Astrocyte (in vitro differentiated cells and primary cell): ENCODE data around the gene DEFB131B. TPM values are rescaled to one million over a fixed set of nuclear protein-coding genes. Genes with fewer than 3 reads are reported as not detected.

Experiments used
- DNase-seq: peaks from one replicate; pipeline ENCODE4 v3.0.0-alpha.2; 2010; ENCODE audit warnings: low read depth
- FAIRE-seq: peaks from 2 replicates; lab custom pipeline; 2011; peaks lifted over from hg19 to GRCh38; lab: Jason Lieb, UNC
- H2AFZ ChIP-seq: 2 replicates; pipeline ENCODE4 v1.6.0; 2012; ENCODE audit warnings: low read depth, low read length, inconsistent platforms
- H3K27ac ChIP-seq: 2 replicates; pipeline ENCODE4 v1.5.1; 2011; ENCODE audit warnings: low read depth, low read length, inconsistent platforms
- H3K27me3 ChIP-seq: 2 replicates; pipeline ENCODE4 v1.6.0; 2011; ENCODE audit warnings: low read length, inconsistent platforms; ENCODE audit not compliant: insufficient read depth
- H3K36me3 ChIP-seq: 2 replicates; pipeline ENCODE4 v1.5.1; 2011; ENCODE audit warnings: low read length, inconsistent platforms; ENCODE audit not compliant: insufficient read depth
- H3K4me1 ChIP-seq: 2 replicates; pipeline ENCODE4 v1.5.1; 2011; ENCODE audit warnings: low read length, inconsistent platforms; ENCODE audit not compliant: insufficient read depth
- H3K4me2 ChIP-seq: 2 replicates; pipeline ENCODE4 v1.6.0; 2012; ENCODE audit warnings: low read length, inconsistent platforms
- H3K4me3 ChIP-seq: 2 replicates; pipeline ENCODE4 v1.5.1; 2011; ENCODE audit warnings: low read depth, mild to moderate bottlenecking, low read length, inconsistent platforms; ENCODE audit not compliant: insufficient read depth
- H3K79me2 ChIP-seq: 2 replicates; pipeline ENCODE4 v1.6.0; 2012; ENCODE audit warnings: mild to moderate bottlenecking, low read length, inconsistent platforms; ENCODE audit not compliant: insufficient read depth
- H3K9ac ChIP-seq: 2 replicates; pipeline ENCODE4 v1.6.0; 2012; ENCODE audit warnings: mild to moderate bottlenecking, low read length, inconsistent platforms
- H3K9me3 ChIP-seq: 2 replicates; pipeline ENCODE4 v1.5.1; 2012; ENCODE audit warnings: low read depth, mild to moderate bottlenecking, low read length, inconsistent platforms; ENCODE audit not compliant: insufficient read depth
- H4K20me1 ChIP-seq: 2 replicates; pipeline ENCODE4 v1.6.0; 2012; ENCODE audit warnings: low read length, inconsistent platforms; ENCODE audit not compliant: insufficient read depth
- H3K27ac Mint-ChIP-seq: one replicate; pipeline ENCODE4 v1.8.0; 2021; ENCODE audit warnings: mild to moderate bottlenecking, mixed read lengths; ENCODE audit not compliant: unreplicated experiment
- H3K27me3 Mint-ChIP-seq: one replicate; pipeline ENCODE4 v1.8.0; 2021; ENCODE audit warnings: low read depth, mixed read lengths; ENCODE audit not compliant: unreplicated experiment
- H3K36me3 Mint-ChIP-seq: one replicate; pipeline ENCODE4 v1.8.0; 2021; ENCODE audit warnings: low read depth, mixed read lengths; ENCODE audit not compliant: unreplicated experiment
- H3K4me1 Mint-ChIP-seq: one replicate; pipeline ENCODE4 v1.8.0; 2021; ENCODE audit warnings: low read depth, mixed read lengths; ENCODE audit not compliant: unreplicated experiment
- H3K4me3 Mint-ChIP-seq: one replicate; pipeline ENCODE4 v1.8.0; 2021; ENCODE audit warnings: mild to moderate bottlenecking, moderate library complexity, mixed read lengths; ENCODE audit not compliant: unreplicated experiment
- H3K9me3 Mint-ChIP-seq: one replicate; pipeline ENCODE4 v1.8.0; 2021; ENCODE audit warnings: mild to moderate bottlenecking, mixed read lengths; ENCODE audit not compliant: unreplicated experiment
- EZH2 ChIP-seq: IDR thresholded peaks from 2 replicates; pipeline ENCODE4 v1.6.1; 2012; ENCODE audit warnings: mild to moderate bottlenecking, low read length, inconsistent platforms; ENCODE audit not compliant: insufficient read depth
- total RNA-seq: library from RNA; stranded (reverse); gene quantifications from 2 replicates; pipeline ENCODE4 v1.2.1, GENCODE V29; 2021
- TF ChIP-seq, protein P1 (sequence below): IDR thresholded peaks from 2 replicates; pipeline ENCODE4 v1.5.1; 2011; ENCODE audit warnings: low read depth, mild to moderate bottlenecking, inconsistent platforms, low read length, moderate library complexity; ENCODE audit not compliant: insufficient read depth

DEFB131B gene
- total RNA-seq, 1 donor from 2014 or later, result not detected

DNA sequence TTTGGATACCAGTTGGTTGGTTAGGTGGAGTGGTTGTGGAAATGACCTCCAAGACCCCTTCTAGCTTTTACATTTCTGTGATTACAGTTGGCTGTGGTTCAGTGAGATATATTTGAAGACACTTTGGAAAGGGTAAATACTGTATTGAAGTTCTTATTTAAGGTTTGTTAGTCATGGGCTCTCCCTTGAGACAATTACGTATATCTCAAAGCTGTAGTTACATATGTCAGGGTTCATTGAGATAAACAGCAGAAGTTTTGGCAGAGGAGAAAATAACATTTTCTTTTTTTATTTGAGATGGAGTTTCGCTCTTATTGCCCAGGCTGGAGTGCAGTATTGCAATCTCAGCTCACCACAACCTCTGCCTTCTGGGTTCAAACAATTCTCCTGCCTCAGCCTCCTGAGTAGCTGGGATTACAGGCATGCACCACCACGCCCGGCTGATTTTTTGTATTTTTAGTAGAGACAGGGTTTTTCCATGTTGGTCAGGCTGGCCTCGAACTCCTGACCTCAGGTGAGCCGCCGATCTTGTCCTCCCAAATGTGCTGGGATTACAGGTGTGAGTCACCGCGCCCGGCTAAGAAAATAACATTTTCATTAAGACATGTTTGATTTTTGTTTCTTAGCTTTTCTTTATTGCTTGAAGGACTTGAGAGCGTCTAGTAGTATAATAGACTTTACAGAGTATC, 52.4 kb downstream of the DEFB131B start:
- peaks cover 34% of the 10 kb centered on the region for H3K4me1 ChIP-seq
- H3K4me3 Mint-ChIP-seq, result peak overlapping the region; percentile 100
- H3K4me2 ChIP-seq, result peak overlapping the region; percentile 89
- H3K36me3 Mint-ChIP-seq, result peaks cover 3% of the 10 kb centered on the region
- H3K4me1 Mint-ChIP-seq, result peaks cover 25% of the 10 kb centered on the region
- H3K27ac ChIP-seq, result peak overlapping the region; percentile 67
- H4K20me1 ChIP-seq, result peaks cover 60% of the 10 kb centered on the region
- H3K79me2 ChIP-seq, result peaks cover 85% of the 10 kb centered on the region
- no peaks in the 10 kb centered on the region for H3K9me3 ChIP-seq
- H3K36me3 ChIP-seq, result no peaks in the 10 kb centered on the region
- peak overlapping the region; percentile 14 for H3K4me3 ChIP-seq
- FAIRE-seq, result no peak
- no peaks in the 10 kb centered on the region for H3K9me3 Mint-ChIP-seq
- no peak overlapping the region for H2AFZ ChIP-seq
- H3K27ac Mint-ChIP-seq, result no peak overlapping the region
- H3K9ac ChIP-seq, result peak overlapping the region; percentile 93
- no peaks in the 10 kb centered on the region for H3K27me3 ChIP-seq
- DNase-seq, result no peak
- TF ChIP-seq, protein P1, sequence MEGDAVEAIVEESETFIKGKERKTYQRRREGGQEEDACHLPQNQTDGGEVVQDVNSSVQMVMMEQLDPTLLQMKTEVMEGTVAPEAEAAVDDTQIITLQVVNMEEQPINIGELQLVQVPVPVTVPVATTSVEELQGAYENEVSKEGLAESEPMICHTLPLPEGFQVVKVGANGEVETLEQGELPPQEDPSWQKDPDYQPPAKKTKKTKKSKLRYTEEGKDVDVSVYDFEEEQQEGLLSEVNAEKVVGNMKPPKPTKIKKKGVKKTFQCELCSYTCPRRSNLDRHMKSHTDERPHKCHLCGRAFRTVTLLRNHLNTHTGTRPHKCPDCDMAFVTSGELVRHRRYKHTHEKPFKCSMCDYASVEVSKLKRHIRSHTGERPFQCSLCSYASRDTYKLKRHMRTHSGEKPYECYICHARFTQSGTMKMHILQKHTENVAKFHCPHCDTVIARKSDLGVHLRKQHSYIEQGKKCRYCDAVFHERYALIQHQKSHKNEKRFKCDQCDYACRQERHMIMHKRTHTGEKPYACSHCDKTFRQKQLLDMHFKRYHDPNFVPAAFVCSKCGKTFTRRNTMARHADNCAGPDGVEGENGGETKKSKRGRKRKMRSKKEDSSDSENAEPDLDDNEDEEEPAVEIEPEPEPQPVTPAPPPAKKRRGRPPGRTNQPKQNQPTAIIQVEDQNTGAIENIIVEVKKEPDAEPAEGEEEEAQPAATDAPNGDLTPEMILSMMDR, result no peak
- no peak for TF ChIP-seq EZH2
- no peaks in the 10 kb centered on the region for H3K27me3 Mint-ChIP-seq

GRCh38 chr11:71931245-71931602, 53.0 kb downstream of the DEFB131B start:
- Mint-ChIP-seq H3K27ac (no peak overlapping the region), H3K27me3 (no peaks in the 10 kb centered on the region), H3K4me1 (peaks cover 25% of the 10 kb centered on the region), H3K9me3 (no peaks in the 10 kb centered on the region), H3K36me3 (peaks cover 3% of the 10 kb centered on the region), H3K4me3 (peak overlapping the region; percentile 100)
- H3K4me1 ChIP-seq, result peaks cover 34% of the 10 kb centered on the region
- H3K9me3 ChIP-seq, result no peaks in the 10 kb centered on the region
- DNase-seq, result peak; percentile 65
- no peak for FAIRE-seq
- H4K20me1 ChIP-seq, result peaks cover 60% of the 10 kb centered on the region
- H3K9ac ChIP-seq, result peak overlapping the region; percentile 93
- H3K4me3 ChIP-seq, result peak overlapping the region; percentile 14
- no peaks in the 10 kb centered on the region for H3K27me3 ChIP-seq
- H3K27ac ChIP-seq, result peak overlapping the region; percentile 67
- peaks cover 89% of the 10 kb centered on the region for H3K79me2 ChIP-seq
- peak overlapping the region; percentile 89 for H3K4me2 ChIP-seq
- H3K36me3 ChIP-seq, result no peaks in the 10 kb centered on the region
- TF ChIP-seq, protein P1, result no peak
- no peak for TF ChIP-seq EZH2
- no peak overlapping the region for H2AFZ ChIP-seq
